ENCODE results near the gene TRAF1. TPM values are rescaled to one million over a fixed set of nuclear protein-coding genes. Genes with fewer than 3 reads are reported as not detected.

The TRAF1 gene
- total RNA-seq (2022; extraction: Qiagen RNA extraction; ENCODE audit: low read depth) = 2.1 to 4.2 TPM (median 3.2 TPM) in 5 replicates

GRCh38 chr9:120926397-120926928 lies at the start of gene TRAF1:
Gene TRAF1, minus strand, starts transcription at chr9:120926796. Its CDS starts 721 bp downstream, at chr9:120926075.

GRCh38 chr9:120876842-120877240 lies 49.8 kb downstream of the TRAF1 start, which contains the start of gene PHF19:
Gene PHF19, minus strand, starts transcription at chr9:120877188. Its CDS starts 2,447 bp downstream, at chr9:120874741.

Other genes starting within 250 kb of the TRAF1 start
- gene MEGF9, start 212.3 kb downstream of the TRAF1 start, total RNA-seq (2022; extraction: Qiagen RNA extraction; ENCODE audit: low read depth) = 15.8 to 28.4 TPM (median 26.3 TPM) in 5 replicates
- gene FBXW2, start 133.4 kb downstream of the TRAF1 start, total RNA-seq (2022; extraction: Qiagen RNA extraction; ENCODE audit: low read depth) = 38.7 to 41.1 TPM (median 40.2 TPM) in 5 replicates
- gene PSMD5, start 83.9 kb downstream of the TRAF1 start, total RNA-seq (2022; extraction: Qiagen RNA extraction; ENCODE audit: low read depth) = 27.5 to 32.7 TPM (median 29.4 TPM) in 5 replicates
- gene PHF19, start 49.6 kb downstream of the TRAF1 start, total RNA-seq (2022; extraction: Qiagen RNA extraction; ENCODE audit: low read depth) = 80.2 to 138 TPM (median 115 TPM) in 5 replicates
- 11.3 to 15.8 TPM (median 12.2 TPM) in 5 replicates for gene C5, start 123.5 kb upstream of the TRAF1 start, total RNA-seq (2022; extraction: Qiagen RNA extraction; ENCODE audit: low read depth)
- 4.5 to 8.8 TPM (median 6.0 TPM) in 5 replicates for gene CNTRL, start 148.2 kb upstream of the TRAF1 start, total RNA-seq (2022; extraction: Qiagen RNA extraction; ENCODE audit: low read depth)